HepG2 (cell line): ENCODE measurements around the gene HAUS2. TPM values are rescaled to one million over a fixed set of nuclear protein-coding genes. Genes with fewer than 3 reads are reported as not detected.
A peak's percentile ranks its signal among the peaks of the same experiment; 100 is the strongest.

ENCODE experiments used
- BRCA1 ChIP-seq: sonication (generic); formaldehyde crosslinking; IDR thresholded peaks from 2 replicates; pipeline ENCODE4 v1.4.0; 2020; ENCODE audit warnings: missing genetic modification reagents
- CC2D1A ChIP-seq: sonication (generic); formaldehyde crosslinking; IDR thresholded peaks from 2 replicates; pipeline ENCODE4 v1.8.1; 2023; ENCODE audit warnings: mild to moderate bottlenecking, missing genetic modification reagents
- CCAR2 ChIP-seq: fragments of 200-400 bp; formaldehyde crosslinking; optimal IDR thresholded peaks from 2 replicates; pipeline ENCODE3; 2018; ENCODE audit warnings: low read depth, mild to moderate bottlenecking, low read length, moderate library complexity
- ELF1 ChIP-seq: sonication (generic); formaldehyde crosslinking; IDR thresholded peaks from 2 replicates; pipeline ENCODE4 v1.4.0; 2020; ENCODE audit warnings: missing genetic modification reagents
- FIP1L1 ChIP-seq: fragments of 200-400 bp; formaldehyde crosslinking; IDR thresholded peaks from 2 replicates; pipeline ENCODE4 v1.6.1; 2018; ENCODE audit warnings: low read depth, mild to moderate bottlenecking, low read length, moderate library complexity, borderline replicate concordance; ENCODE audit not compliant: insufficient read depth
- GLI4 ChIP-seq: sonication (generic); formaldehyde crosslinking; IDR thresholded peaks from 2 replicates; pipeline ENCODE4 v1.5.1; 2020; ENCODE audit warnings: missing genetic modification reagents, mild to moderate bottlenecking, moderate library complexity, borderline replicate concordance
- GMEB1 ChIP-seq: sonication (generic); formaldehyde crosslinking; IDR thresholded peaks from 2 replicates; pipeline ENCODE4 v1.5.1; 2020; ENCODE audit warnings: missing genetic modification reagents, mild to moderate bottlenecking, borderline replicate concordance
- KAT2B ChIP-seq: fragments of 150-350 bp; IDR thresholded peaks from 2 replicates; pipeline ENCODE4 v1.6.1; 2014; ENCODE audit warnings: low read depth, low read length, borderline replicate concordance
- KAT8 ChIP-seq: IDR thresholded peaks from 2 replicates; pipeline ENCODE4 v1.6.1; 2016; ENCODE audit warnings: missing genetic modification reagents, missing compliant biosample characterization
- NFE2L2 ChIP-seq: fragments of 150-350 bp; IDR thresholded peaks from 2 replicates; pipeline ENCODE4 v1.6.1; 2014; ENCODE audit warnings: low read length
- NRL ChIP-seq: sonication (generic); formaldehyde crosslinking; IDR thresholded peaks from 2 replicates; pipeline ENCODE4 v1.5.0; 2020; ENCODE audit warnings: missing genetic modification reagents, mild to moderate bottlenecking, moderate library complexity, borderline replicate concordance
- POLR2AphosphoS5 ChIP-seq: IDR thresholded peaks from 2 replicates; pipeline ENCODE4 v1.6.1; 2012; ENCODE audit warnings: low read depth, low read length
- RXRA ChIP-seq: sonication (generic); formaldehyde crosslinking; IDR thresholded peaks from 2 replicates; pipeline ENCODE4 v1.5.1; 2020; ENCODE audit warnings: missing genetic modification reagents
- SMYD3 ChIP-seq: sonication (generic); formaldehyde crosslinking; IDR thresholded peaks from 2 replicates; pipeline ENCODE4 v1.8.1; 2023; ENCODE audit warnings: mild to moderate bottlenecking, missing genetic modification reagents
- TRAFD1 ChIP-seq: sonication (generic); formaldehyde crosslinking; IDR thresholded peaks from 2 replicates; pipeline ENCODE4 v1.5.1; 2020; ENCODE audit warnings: missing genetic modification reagents, mild to moderate bottlenecking, borderline replicate concordance
- XRCC5 ChIP-seq: fragments of 200-400 bp; formaldehyde crosslinking; optimal IDR thresholded peaks from 2 replicates; pipeline ENCODE3; 2017; ENCODE audit warnings: mild to moderate bottlenecking, low read length
- YY1 ChIP-seq: IDR thresholded peaks from 2 replicates; pipeline ENCODE4 v1.6.1; 2011; ENCODE audit warnings: low read length, low read depth, moderate library complexity, mild to moderate bottlenecking; ENCODE audit not compliant: insufficient read depth, insufficient replicate concordance
- ZMYM3 ChIP-seq: sonication (generic); formaldehyde crosslinking; IDR thresholded peaks from 2 replicates; pipeline ENCODE4 v1.5.1; 2020; ENCODE audit warnings: mild to moderate bottlenecking, missing genetic modification reagents
- ZNF143 ChIP-seq: sonication (generic); formaldehyde crosslinking; IDR thresholded peaks from 2 replicates; pipeline ENCODE4 v1.4.0; 2020; ENCODE audit warnings: missing genetic modification reagents
- ZNF17 ChIP-seq: sonication (generic); formaldehyde crosslinking; IDR thresholded peaks from 2 replicates; pipeline ENCODE4 v1.5.0; 2020; ENCODE audit warnings: mild to moderate bottlenecking, missing genetic modification reagents
- ZNF225 ChIP-seq: sonication (generic); formaldehyde crosslinking; IDR thresholded peaks from 2 replicates; pipeline ENCODE4 v1.4.0; 2020; ENCODE audit warnings: mild to moderate bottlenecking, missing genetic modification reagents
- ZNF432 ChIP-seq: sonication (generic); formaldehyde crosslinking; IDR thresholded peaks from 2 replicates; pipeline ENCODE4 v1.5.0; 2020; ENCODE audit warnings: missing genetic modification reagents, mild to moderate bottlenecking, borderline replicate concordance
- ZNF737 ChIP-seq: sonication (generic); formaldehyde crosslinking; IDR thresholded peaks from 2 replicates; pipeline ENCODE4 v1.5.0; 2020; ENCODE audit warnings: missing genetic modification reagents, mild to moderate bottlenecking, borderline replicate concordance
- ZNF788 ChIP-seq: sonication (generic); formaldehyde crosslinking; IDR thresholded peaks from 2 replicates; pipeline ENCODE4 v1.5.0; 2020; ENCODE audit warnings: mild to moderate bottlenecking, missing genetic modification reagents, borderline replicate concordance
- ZUFSP ChIP-seq: sonication (generic); formaldehyde crosslinking; IDR thresholded peaks from 2 replicates; pipeline ENCODE4 v1.9.0; 2021; ENCODE audit warnings: missing genetic modification reagents, mild to moderate bottlenecking, borderline replicate concordance
- polyA plus RNA-seq, 8 experiments: library from polyadenylated mRNA; depleted of rRNA in 3 of 8; stranded (reverse) in 7 of 8; unstranded in 1 of 8; fragments of >200 nt; fragmentation: Illumina TruSeq in 4 of 8; extraction: Trizol in 4 of 8; gene quantifications; 2 replicates each; pipeline versions ENCODE4 v1.2.1 to v1.2.3, GENCODE V29; 2011 to 2016; ENCODE audit warnings: low read depth in 4 of 8, missing spikeins in 1 of 8, mixed read lengths in 1 of 8; ENCODE audit not compliant: insufficient read depth in 1 of 8
- total RNA-seq, 5 experiments: library from RNA; depleted of rRNA; stranded (reverse); fragments of >200 nt; fragmentation: Illumina TruSeq; extraction: Trizol; gene quantifications; 2 replicates each; pipeline ENCODE4 v1.2.3, GENCODE V29; 2016; ENCODE audit warnings: low read depth in 1 of 5

HAUS2 gene
- total and polyA plus RNA-seq, 2 of the 13 experiments (the other 11 are each of a cell fraction or from before 2014, with no cell fraction given): 11.6 to 32.9 TPM

GRCh38 chr15:42575188-42576039, 26.8 kb downstream of the HAUS2 start, which contains the start of gene STARD9 (continued):
- TF ChIP-seq ZNF788 (CRISPR knock-in tag) (peak; percentile 32; the same call in 1 of the 2 replicates), XRCC5 (no peak), ZNF432 (no peak), GMEB1 (CRISPR knock-in tag) (peak; percentile 78; the same call in 1 of the 2 replicates), ZNF225 (CRISPR knock-in tag) (peak; percentile 87), ELF1 (CRISPR knock-in tag) (peak; percentile 27; the same call in 1 of the 2 replicates), NRL (CRISPR knock-in tag) (no peak), ZNF17 (CRISPR knock-in tag) (no peak), BRCA1 (no peak; the same call in 1 of the 2 replicates), SMYD3 (CRISPR knock-in tag) (no peak), TRAFD1 (CRISPR knock-in tag) (0 out of 2 replicates have a peak, but pooled peaks have one; percentile 28), ZMYM3 (CRISPR knock-in tag) (no peak), YY1 (peak; percentile 41), NFE2L2 (no peak), CC2D1A (CRISPR knock-in tag) (no peak), POLR2AphosphoS5 (peak; percentile 67), ZNF737 (CRISPR knock-in tag) (no peak), KAT2B (no peak), RXRA (CRISPR knock-in tag) (no peak), ZUFSP (CRISPR knock-in tag) (no peak), CCAR2 (no peak), ZNF143 (CRISPR knock-in tag) (peak; percentile 60; the same call in 1 of the 2 replicates), GLI4 (CRISPR knock-in tag) (peak; percentile 59; the same call in 1 of the 2 replicates), KAT8 (CRISPR knock-in tag) (no peak), FIP1L1 (no peak)
